ENCODE measurements around the gene HUS1B. TPM values are rescaled to one million over a fixed set of nuclear protein-coding genes. Genes with fewer than 3 reads are reported as not detected.

HUS1B gene
- total RNA-seq, 2 donors from 2014 or later: 0.36 to 6.1 TPM

GRCh38 chr6:693723-694009 lies 36.8 kb upstream of the HUS1B start:
- H3K9me3 ChIP-seq: no peaks in the 10 kb centered on the region
- no peaks in the 10 kb centered on the region for H3K27me3 ChIP-seq (replicated peaks; ENCODE audit: insufficient read depth)
- no peaks in the 10 kb centered on the region for H3K4me1 ChIP-seq (replicated peaks)
- TF ChIP-seq CTCF (IDR thresholded peaks at IDR 0.05) (no peak), POLR2A (IDR thresholded peaks at IDR 0.05) (no peak), POLR2AphosphoS5 (IDR thresholded peaks at IDR 0.05) (no peak)
- WGBS: 91% methylated on average over 12 of the region's 12 CpGs
- DNase-seq (ENCODE audit: low spot score): no peak
- intact Hi-C loops (cut with DNase I): no loop called here
- peak overlapping the region; percentile 86 to 97 for H3K4me3 ChIP-seq
- H3K36me3 ChIP-seq: no peaks in the 10 kb centered on the region
- no peak overlapping the region for H3K27ac ChIP-seq

- Histone ChIP-seq H3K27ac (peak within 1 kb of the TSS; percentile 73 to 76), H3K4me1 (replicated peaks) (no peaks in the 10 kb centered on the region), H3K27me3 (replicated peaks; ENCODE audit: insufficient read depth) (no peaks in the 10 kb centered on the region), H3K36me3 (no peaks in the 10 kb centered on the region), H3K4me3 (peak within 1 kb of the TSS; percentile 86 to 97), H3K9me3 (no peaks in the 10 kb centered on the region)
- intact Hi-C loops (cut with DNase I): no loop called here
- peak; percentile 70 for DNase-seq (ENCODE audit: low spot score)
- TF ChIP-seq CTCF (IDR thresholded peaks at IDR 0.05): peak in 1 of 4 experiments; percentile 12
- peak; percentile 87 for TF ChIP-seq POLR2AphosphoS5 (IDR thresholded peaks at IDR 0.05)
- peak; percentile 47 for TF ChIP-seq POLR2A (IDR thresholded peaks at IDR 0.05)
- WGBS: 1% methylated on average over 46 of the region's 63 CpGs
These were observed 36.2 kb upstream of the HUS1B start, which contains the start of gene EXOC2 for GRCh38 chr6:692858-693722. EXOC2 (minus strand) TSS chr6:693139; CDS start chr6:637818, 55,321 bp downstream.

- under 1% methylated on average over 32 of the region's 45 CpGs for WGBS
- Histone ChIP-seq H3K27ac (peak overlapping the region; percentile 73 to 76), H3K4me1 (replicated peaks) (no peaks in the 10 kb centered on the region), H3K27me3 (replicated peaks; ENCODE audit: insufficient read depth) (no peaks in the 10 kb centered on the region), H3K36me3 (no peaks in the 10 kb centered on the region), H3K9me3 (no peaks in the 10 kb centered on the region), H3K4me3 (peak overlapping the region; percentile 86 to 97)
- intact Hi-C loops (cut with DNase I): no loop called here
- no peak for DNase-seq (ENCODE audit: low spot score)
- TF ChIP-seq POLR2A (IDR thresholded peaks at IDR 0.05) (no peak), POLR2AphosphoS5 (IDR thresholded peaks at IDR 0.05) (no peak), CTCF (IDR thresholded peaks at IDR 0.05) (no peak)
These were observed 35.5 kb upstream of the HUS1B start for GRCh38 chr6:692356-692851.

GRCh38 chr6:689223-689622 lies 32.3 kb upstream of the HUS1B start:
- Histone ChIP-seq H3K27ac (no peak overlapping the region), H3K36me3 (no peaks in the 10 kb centered on the region), H3K9me3 (no peaks in the 10 kb centered on the region), H3K27me3 (replicated peaks; ENCODE audit: insufficient read depth) (no peaks in the 10 kb centered on the region), H3K4me3 (no peak overlapping the region), H3K4me1 (replicated peaks) (no peaks in the 10 kb centered on the region)
- no peak for DNase-seq (ENCODE audit: low spot score)
- intact Hi-C loops (cut with DNase I): loop anchor here (5.0 kb wide), 1 partner anchor 67 kb away; no protein-coding TSS in a partner anchor
- no peak for TF ChIP-seq POLR2A (IDR thresholded peaks at IDR 0.05)
- 46% methylated on average over 2 of the region's 2 CpGs for WGBS

GRCh38 chr6:686497-686896 lies 29.6 kb upstream of the HUS1B start:
- 80% methylated on average over 3 of the region's 3 CpGs for WGBS
- intact Hi-C loops (cut with DNase I): loop anchor here (5.0 kb wide), 1 partner anchor 64 kb away; no protein-coding TSS in a partner anchor
- Histone ChIP-seq H3K4me1 (replicated peaks) (no peaks in the 10 kb centered on the region), H3K27ac (no peak overlapping the region), H3K36me3 (no peaks in the 10 kb centered on the region), H3K4me3 (no peak overlapping the region), H3K27me3 (replicated peaks; ENCODE audit: insufficient read depth) (no peaks in the 10 kb centered on the region), H3K9me3 (no peaks in the 10 kb centered on the region)
- no peak for DNase-seq (ENCODE audit: low spot score)
- no peak for TF ChIP-seq POLR2AphosphoS5 (IDR thresholded peaks at IDR 0.05)
